ENCODE results near the gene B4GALT5.
"Not testable (repeated sequence)": the region's sequence is repeated elsewhere in the genome, so short reads cannot be mapped to it uniquely, and the experiment has no call there.

Gene B4GALT5

DNA sequence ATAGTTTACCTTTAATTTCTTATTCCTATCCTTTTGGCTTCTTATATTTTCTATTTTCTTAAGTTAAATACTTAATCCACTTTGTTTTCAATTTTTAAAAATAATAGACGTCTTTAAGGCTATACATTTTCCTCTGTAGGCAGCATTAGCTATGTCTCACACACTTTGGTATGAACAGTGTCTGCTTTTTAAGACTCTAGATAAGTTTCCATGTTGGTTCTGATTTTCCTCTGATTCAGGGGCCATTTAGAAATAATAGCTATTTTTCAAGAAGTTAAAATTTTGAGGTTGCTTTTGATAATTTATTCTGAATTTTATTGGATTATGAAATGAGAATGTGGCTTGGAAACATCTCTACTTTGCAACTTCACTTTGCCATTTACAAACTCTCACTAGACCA, 91.4 kb downstream of the B4GALT5 start:
- Histone ChIP-seq H3K36me3 (ENCODE audit: control insufficient read depth in 5 of 5, insufficient read depth in 5 of 5, low read length in 5 of 5) (no peaks in the 10 kb centered on the region), H3K9ac (ENCODE audit: low read length in 5 of 5) (no peak overlapping the region), H3K4me3 (ENCODE audit: low read depth in 1 of 5, low read length in 5 of 5) (no peak overlapping the region), H3K9me3 (ENCODE audit: control insufficient read depth in 5 of 5, low read length in 5 of 5) (peaks cover 0 to 14% (median 0%) of the 10 kb centered on the region in 5 donors), H3K4me1 (ENCODE audit: control insufficient read depth in 5 of 5, insufficient read depth in 5 of 5, low read length in 5 of 5) (peaks cover 0 to 23% (median 12%) of the 10 kb centered on the region in 5 donors), H3K27ac (ENCODE audit: low read depth, low read length) (no peak overlapping the region), H3K27me3 (ENCODE audit: control insufficient read depth in 5 of 5, insufficient read depth in 4 of 5, low read length in 5 of 5) (no peaks in the 10 kb centered on the region)

DNA sequence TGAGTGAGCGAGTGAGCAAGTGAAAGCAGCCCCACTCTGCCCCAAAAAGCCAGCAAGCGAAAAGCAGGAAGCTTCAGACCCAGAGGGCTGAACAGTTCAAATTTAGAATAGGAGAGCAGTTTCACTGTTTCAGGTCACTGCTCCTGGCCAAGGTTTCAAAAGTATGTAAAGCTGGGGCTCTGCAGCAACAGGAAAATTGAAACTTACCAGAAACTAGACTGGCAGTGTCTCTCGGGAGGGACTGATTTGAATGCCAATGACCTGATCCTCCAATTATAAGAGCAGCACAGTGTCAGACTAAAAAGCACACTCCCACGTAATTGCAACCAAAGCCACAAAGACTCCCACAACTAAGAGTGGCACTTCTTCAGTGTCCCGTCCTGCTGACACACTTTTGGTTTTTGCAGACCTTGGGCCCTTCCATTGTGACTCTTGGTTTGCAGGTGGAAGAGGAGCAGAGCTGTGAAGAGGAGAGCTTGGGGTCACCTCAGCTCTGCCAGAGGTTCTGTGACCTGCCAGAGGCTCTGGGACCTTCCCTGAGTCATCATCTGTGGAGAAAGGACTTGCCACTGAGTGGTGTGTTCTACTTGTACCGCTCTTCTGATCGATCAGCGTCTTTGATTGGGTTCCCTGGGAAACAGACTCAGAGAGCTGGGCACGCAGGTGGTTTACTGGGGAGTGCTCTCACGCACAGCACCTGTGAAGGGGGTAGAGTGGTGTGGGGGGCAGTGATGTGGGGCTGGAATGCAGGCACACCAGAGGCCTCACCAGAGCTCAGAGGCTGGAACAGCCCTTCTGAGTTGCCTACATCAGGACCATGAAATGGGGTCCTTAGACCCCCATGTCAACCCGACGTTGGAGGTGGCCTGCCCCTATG, 93.1 kb downstream of the B4GALT5 start:
- H3K27me3 ChIP-seq (ENCODE audit: control insufficient read depth in 5 of 5, insufficient read depth in 4 of 5, low read length in 5 of 5) = no peaks in the 10 kb centered on the region
- peaks cover 0 to 16% (median 6%) of the 10 kb centered on the region in 5 donors for H3K4me1 ChIP-seq (ENCODE audit: control insufficient read depth in 5 of 5, insufficient read depth in 5 of 5, low read length in 5 of 5)
- H3K9ac ChIP-seq (ENCODE audit: low read length in 5 of 5) = no peak overlapping the region
- H3K27ac ChIP-seq (ENCODE audit: low read depth, low read length) = no peak overlapping the region
- no peaks in the 10 kb centered on the region for H3K36me3 ChIP-seq (ENCODE audit: control insufficient read depth in 5 of 5, insufficient read depth in 5 of 5, low read length in 5 of 5)
- no peak overlapping the region for H3K4me3 ChIP-seq (ENCODE audit: low read depth in 1 of 5, low read length in 5 of 5)
- H3K9me3 ChIP-seq (ENCODE audit: control insufficient read depth in 5 of 5, low read length in 5 of 5) = peaks cover 0 to 14% (median 0%) of the 10 kb centered on the region in 5 donors

DNA sequence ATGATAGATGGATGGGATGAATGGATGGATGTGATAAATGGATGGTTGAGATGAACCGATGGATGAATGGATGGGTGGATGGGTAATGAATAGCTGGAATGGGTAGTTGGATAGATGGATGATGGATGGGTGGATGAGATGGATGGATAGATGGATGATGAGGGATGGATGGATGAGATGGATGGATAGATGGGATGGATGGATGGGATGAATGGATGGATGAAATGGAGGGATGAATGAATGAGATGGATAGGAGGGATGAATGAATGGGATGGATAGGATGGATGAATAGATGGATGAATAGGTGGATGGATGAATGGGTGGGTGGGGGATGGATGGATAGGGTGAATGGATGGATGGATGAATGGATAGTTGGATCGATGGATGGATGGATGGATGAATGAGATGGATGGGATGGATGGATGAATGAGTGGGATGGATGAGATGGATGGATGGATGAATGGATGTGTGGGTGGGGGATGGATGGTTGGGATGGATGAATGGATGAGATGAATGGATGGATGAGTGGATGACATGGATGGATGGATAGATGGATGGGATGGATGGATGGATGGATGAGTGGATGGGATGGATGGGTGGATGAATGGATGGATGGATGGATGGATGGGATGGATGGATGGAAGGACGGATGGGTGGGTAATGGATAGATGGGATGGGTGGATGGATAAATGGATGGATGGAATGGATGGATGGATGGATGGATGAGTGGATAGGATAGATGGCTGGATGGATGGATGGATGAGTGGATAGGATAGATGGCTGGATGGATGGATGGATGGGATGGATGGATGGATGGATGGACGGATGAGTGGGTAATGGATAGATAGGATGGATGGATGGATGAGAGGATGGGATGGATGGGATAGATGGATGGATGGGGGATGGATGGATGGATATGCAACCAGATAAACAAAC, 94.3 kb downstream of the B4GALT5 start:
- no peak overlapping the region for H3K4me3 ChIP-seq (ENCODE audit: low read depth in 1 of 5, low read length in 5 of 5)
- no peak overlapping the region for H3K27ac ChIP-seq (ENCODE audit: low read depth, low read length)
- peaks cover 0 to 14% (median 0%) of the 10 kb centered on the region in 5 donors for H3K9me3 ChIP-seq (ENCODE audit: control insufficient read depth in 5 of 5, low read length in 5 of 5)
- no peaks in the 10 kb centered on the region for H3K27me3 ChIP-seq (ENCODE audit: control insufficient read depth in 5 of 5, insufficient read depth in 4 of 5, low read length in 5 of 5)
- no peaks in the 10 kb centered on the region for H3K36me3 ChIP-seq (ENCODE audit: control insufficient read depth in 5 of 5, insufficient read depth in 5 of 5, low read length in 5 of 5)
- H3K9ac ChIP-seq (ENCODE audit: low read length in 5 of 5) = no peak overlapping the region
- peaks cover 0 to 16% (median 10%) of the 10 kb centered on the region in 5 donors for H3K4me1 ChIP-seq (ENCODE audit: control insufficient read depth in 5 of 5, insufficient read depth in 5 of 5, low read length in 5 of 5)

DNA sequence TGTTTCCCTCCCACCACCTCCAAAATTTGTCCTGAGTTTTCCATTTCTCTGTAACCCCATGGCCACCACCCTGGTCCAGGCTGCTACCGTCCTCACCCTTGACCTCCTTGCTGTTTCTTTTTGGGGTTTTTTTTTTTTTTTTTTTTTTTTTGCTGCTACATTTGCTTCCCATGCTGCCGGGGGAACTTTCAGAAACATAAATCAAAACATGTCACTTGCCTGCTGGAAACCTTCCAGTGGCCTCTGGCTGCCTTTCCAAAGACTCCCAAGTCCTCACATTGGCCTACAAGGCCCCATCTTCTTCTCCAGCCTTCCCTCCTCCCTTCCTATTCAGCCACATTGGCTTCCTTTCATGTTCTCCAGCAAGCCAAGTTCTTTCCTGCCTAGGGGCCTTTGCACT, 95.4 kb downstream of the B4GALT5 start:
- H3K9ac ChIP-seq (ENCODE audit: low read length in 5 of 5) = no peak overlapping the region
- peaks cover 0 to 14% (median 0%) of the 10 kb centered on the region in 5 donors for H3K9me3 ChIP-seq (ENCODE audit: control insufficient read depth in 5 of 5, low read length in 5 of 5)
- H3K4me3 ChIP-seq (ENCODE audit: low read depth in 1 of 5, low read length in 5 of 5) = no peak overlapping the region
- no peaks in the 10 kb centered on the region for H3K36me3 ChIP-seq (ENCODE audit: control insufficient read depth in 5 of 5, insufficient read depth in 5 of 5, low read length in 5 of 5)
- no peak overlapping the region for H3K27ac ChIP-seq (ENCODE audit: low read depth, low read length)
- H3K27me3 ChIP-seq (ENCODE audit: control insufficient read depth in 5 of 5, insufficient read depth in 4 of 5, low read length in 5 of 5) = no peaks in the 10 kb centered on the region
- peaks cover 0 to 18% (median 10%) of the 10 kb centered on the region in 5 donors for H3K4me1 ChIP-seq (ENCODE audit: control insufficient read depth in 5 of 5, insufficient read depth in 5 of 5, low read length in 5 of 5)

DNA sequence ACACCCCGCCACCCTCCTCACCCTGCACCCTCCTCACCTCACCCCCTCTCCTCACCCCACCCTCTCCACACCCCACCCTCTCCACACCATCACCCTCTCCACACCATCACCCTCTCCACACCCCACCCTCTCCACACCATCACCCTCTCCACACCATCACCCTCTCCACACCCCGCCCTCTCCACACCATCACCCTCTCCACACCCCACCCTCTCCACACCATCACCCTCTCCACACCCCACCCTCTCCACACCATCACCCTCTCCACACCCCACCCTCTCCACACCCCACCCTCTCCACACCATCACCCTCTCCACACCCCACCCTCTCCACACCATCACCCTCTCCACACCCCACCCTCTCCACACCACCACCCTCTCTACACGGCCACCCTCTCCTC, 96.3 kb downstream of the B4GALT5 start:
- H3K4me3 ChIP-seq (ENCODE audit: low read depth in 1 of 5, low read length in 5 of 5); H3K36me3 ChIP-seq (ENCODE audit: control insufficient read depth in 5 of 5, insufficient read depth in 5 of 5, low read length in 5 of 5); H3K27me3 ChIP-seq (ENCODE audit: control insufficient read depth in 5 of 5, insufficient read depth in 4 of 5, low read length in 5 of 5); H3K27ac ChIP-seq (ENCODE audit: low read depth, low read length); H3K9ac ChIP-seq (ENCODE audit: low read length in 5 of 5): not testable (repeated sequence)
- peaks cover 0 to 12% (median 0%) of the 10 kb centered on the region in 5 donors for H3K9me3 ChIP-seq (ENCODE audit: control insufficient read depth in 5 of 5, low read length in 5 of 5)
- H3K4me1 ChIP-seq (ENCODE audit: control insufficient read depth in 5 of 5, insufficient read depth in 5 of 5, low read length in 5 of 5) = peaks cover 0 to 20% (median 12%) of the 10 kb centered on the region in 5 donors

DNA sequence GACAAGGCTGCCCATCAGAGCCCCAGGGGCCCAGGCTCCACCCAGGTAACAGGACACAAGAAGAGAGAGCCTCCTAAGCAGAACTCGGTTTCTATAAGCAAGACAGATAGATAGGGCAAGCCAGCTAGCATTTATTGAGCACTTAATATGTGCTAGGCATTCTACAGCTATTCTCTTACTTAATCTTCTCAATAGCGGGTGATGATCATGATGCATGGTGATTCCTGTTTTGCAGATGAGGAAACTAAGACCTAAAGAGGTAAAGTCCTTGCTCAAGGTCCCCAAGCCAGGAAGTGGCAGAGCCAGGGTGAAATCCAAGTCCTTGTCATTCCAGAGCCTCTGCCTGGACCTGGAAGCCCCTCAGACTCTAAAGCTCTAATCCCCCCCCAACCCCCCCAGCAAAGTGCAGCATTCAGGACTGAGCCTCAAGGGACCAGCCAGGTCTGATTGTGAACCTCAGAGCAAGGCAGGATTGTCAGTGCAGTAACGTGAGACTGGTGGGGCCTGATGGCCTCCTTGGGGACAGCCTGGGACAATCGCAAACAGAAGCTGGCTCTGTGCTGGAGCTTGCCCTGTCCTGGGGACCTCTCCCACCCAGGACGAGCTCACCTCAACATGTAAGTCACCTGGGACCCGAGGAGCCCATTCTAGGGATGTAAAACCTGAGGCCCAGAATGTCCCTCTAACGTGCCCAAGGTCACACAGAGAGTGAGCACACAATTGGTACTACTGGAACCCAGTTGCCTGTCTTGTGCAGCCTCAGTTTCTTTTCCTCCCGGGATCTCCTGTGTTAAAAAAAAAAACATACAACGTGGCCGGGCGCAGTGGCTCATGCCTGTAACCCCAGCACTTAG, 97.3 kb downstream of the B4GALT5 start:
- H3K27ac ChIP-seq (ENCODE audit: low read depth, low read length) = no peak overlapping the region
- no peaks in the 10 kb centered on the region for H3K27me3 ChIP-seq (ENCODE audit: control insufficient read depth in 5 of 5, insufficient read depth in 4 of 5, low read length in 5 of 5)
- H3K9ac ChIP-seq (ENCODE audit: low read length in 5 of 5) = no peak overlapping the region
- no peaks in the 10 kb centered on the region for H3K36me3 ChIP-seq (ENCODE audit: control insufficient read depth in 5 of 5, insufficient read depth in 5 of 5, low read length in 5 of 5)
- H3K9me3 ChIP-seq (ENCODE audit: control insufficient read depth in 5 of 5, low read length in 5 of 5) = peaks cover 0 to 1% (median 0%) of the 10 kb centered on the region in 5 donors
- H3K4me3 ChIP-seq (ENCODE audit: low read depth in 1 of 5, low read length in 5 of 5) = no peak overlapping the region
- H3K4me1 ChIP-seq (ENCODE audit: control insufficient read depth in 5 of 5, insufficient read depth in 5 of 5, low read length in 5 of 5) = peaks cover 5 to 28% (median 20%) of the 10 kb centered on the region in 5 donors

DNA sequence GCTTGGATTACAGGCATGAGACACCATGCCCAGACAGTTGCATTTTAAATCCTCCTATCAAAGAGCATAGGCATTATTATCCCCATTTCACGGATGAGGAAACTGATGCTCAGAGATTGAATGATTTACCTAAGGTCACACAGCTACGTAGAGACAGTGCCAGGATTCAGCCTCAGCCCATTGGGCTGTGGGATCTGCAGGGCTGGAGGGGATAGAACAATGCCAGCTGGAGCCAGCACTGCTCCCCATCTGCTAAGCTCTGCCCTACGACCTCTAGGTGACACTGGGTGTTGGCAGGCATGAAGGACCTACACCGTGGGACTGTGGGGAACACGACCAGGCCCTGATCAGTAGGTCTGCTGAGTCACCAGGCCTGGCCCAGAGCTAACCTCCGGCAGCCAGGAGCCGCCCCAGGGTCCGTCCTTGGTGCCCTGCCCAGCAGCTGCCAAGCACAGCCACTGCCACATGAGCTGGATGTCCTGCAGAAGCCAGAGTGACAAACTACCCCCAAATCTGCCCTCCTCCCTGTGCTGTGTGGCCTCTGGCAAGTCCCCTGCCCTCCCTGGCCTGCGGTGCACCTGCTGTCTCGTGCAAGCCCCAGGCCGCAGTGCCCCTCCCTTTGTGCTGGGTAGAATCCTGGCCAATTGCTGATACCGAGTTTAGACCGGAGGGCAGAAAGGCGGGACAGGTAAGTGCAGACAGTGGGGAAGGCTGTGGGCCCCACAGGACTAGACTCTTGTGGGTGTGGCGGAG, 98.1 kb downstream of the B4GALT5 start:
- Histone ChIP-seq H3K27ac (ENCODE audit: low read depth, low read length) (no peak overlapping the region), H3K4me3 (ENCODE audit: low read depth in 1 of 5, low read length in 5 of 5) (no peak overlapping the region), H3K9ac (ENCODE audit: low read length in 5 of 5) (no peak overlapping the region), H3K4me1 (ENCODE audit: control insufficient read depth in 5 of 5, insufficient read depth in 5 of 5, low read length in 5 of 5) (peaks cover 5 to 36% (median 28%) of the 10 kb centered on the region in 5 donors), H3K36me3 (ENCODE audit: control insufficient read depth in 5 of 5, insufficient read depth in 5 of 5, low read length in 5 of 5) (no peaks in the 10 kb centered on the region), H3K9me3 (ENCODE audit: control insufficient read depth in 5 of 5, low read length in 5 of 5) (no peaks in the 10 kb centered on the region), H3K27me3 (ENCODE audit: control insufficient read depth in 5 of 5, insufficient read depth in 4 of 5, low read length in 5 of 5) (no peaks in the 10 kb centered on the region)

DNA sequence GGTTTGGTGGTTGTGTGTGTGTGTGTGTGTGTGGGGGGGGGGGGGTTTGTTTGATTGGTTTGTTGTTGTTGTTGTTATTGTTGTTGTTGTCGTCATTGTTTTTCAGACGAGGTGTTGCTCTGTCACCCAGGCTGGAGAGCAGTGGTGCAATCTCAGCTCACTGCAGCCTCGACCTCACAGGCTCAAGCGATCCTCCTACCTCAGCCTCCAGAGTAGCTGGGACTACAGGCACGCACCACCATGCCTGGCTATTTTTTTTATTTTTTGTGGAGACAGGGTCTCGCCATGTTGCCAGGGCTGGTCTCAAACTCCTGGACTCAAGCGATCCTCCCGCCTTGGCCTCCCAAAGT, 98.7 kb downstream of the B4GALT5 start:
- not testable (repeated sequence) for H3K9ac ChIP-seq (ENCODE audit: low read length in 5 of 5); H3K4me3 ChIP-seq (ENCODE audit: low read depth in 1 of 5, low read length in 5 of 5); H3K27me3 ChIP-seq (ENCODE audit: control insufficient read depth in 5 of 5, insufficient read depth in 4 of 5, low read length in 5 of 5); H3K9me3 ChIP-seq (ENCODE audit: control insufficient read depth in 5 of 5, low read length in 5 of 5); H3K27ac ChIP-seq (ENCODE audit: low read depth, low read length); H3K36me3 ChIP-seq (ENCODE audit: control insufficient read depth in 5 of 5, insufficient read depth in 5 of 5, low read length in 5 of 5)
- H3K4me1 ChIP-seq (ENCODE audit: control insufficient read depth in 5 of 5, insufficient read depth in 5 of 5, low read length in 5 of 5) = peaks cover 5 to 37% (median 28%) of the 10 kb centered on the region in 5 donors
